Fibroblast of villous mesenchyme (primary cell): ENCODE measurements around the gene CREB3L1. TPM values are rescaled to one million over a fixed set of nuclear protein-coding genes. Genes with fewer than 3 reads are reported as not detected.

Experiments
- DNase-seq: peaks from one replicate; pipeline ENCODE4 v3.0.0-alpha.2; 2010; ENCODE audit warnings: low read depth
- H3K4me3 ChIP-seq: 2 replicates; pipeline ENCODE4 v1.5.1; 2011; ENCODE audit warnings: low read depth, mild to moderate bottlenecking, low read length
- CTCF ChIP-seq: IDR thresholded peaks from 2 replicates; pipeline ENCODE4 v1.5.1; 2012; ENCODE audit warnings: low read depth, mild to moderate bottlenecking, low read length; ENCODE audit not compliant: insufficient read depth
- total RNA-seq: library from RNA; depleted of rRNA; stranded (reverse); fragments of >200 nt; gene quantifications from 2 replicates; pipeline ENCODE4 v1.2.3, GENCODE V29; 2012

Gene CREB3L1
- total RNA-seq, 1 donor = 40.6 TPM

DNA sequence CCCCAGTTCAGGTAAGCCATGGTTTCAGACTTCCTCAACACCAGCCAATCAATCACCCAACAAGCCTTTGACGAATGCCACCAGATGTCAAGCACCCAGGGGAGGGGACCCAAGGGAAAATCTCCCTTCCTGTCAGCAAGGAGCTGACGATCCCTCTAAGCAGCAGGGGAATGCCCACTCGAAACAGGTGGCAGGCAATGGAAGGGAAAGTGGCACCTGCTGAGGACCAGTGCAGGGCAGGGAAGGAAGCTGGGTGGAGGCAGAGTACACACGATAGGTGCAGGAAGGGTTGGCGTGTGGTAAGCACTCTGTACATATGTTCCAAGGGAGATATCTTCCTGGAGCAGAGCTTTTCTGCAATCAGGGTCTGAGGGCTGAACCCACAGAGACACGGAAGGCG, 11.7 kb upstream of the CREB3L1 start:
- no peak for TF ChIP-seq CTCF
- DNase-seq = no peak
- no peak overlapping the region for H3K4me3 ChIP-seq

- no peak for TF ChIP-seq CTCF
- DNase-seq = no peak
- no peak overlapping the region for H3K4me3 ChIP-seq
Measured at GRCh38 chr11:46267930-46268329, 9.5 kb upstream of the CREB3L1 start.

DNA sequence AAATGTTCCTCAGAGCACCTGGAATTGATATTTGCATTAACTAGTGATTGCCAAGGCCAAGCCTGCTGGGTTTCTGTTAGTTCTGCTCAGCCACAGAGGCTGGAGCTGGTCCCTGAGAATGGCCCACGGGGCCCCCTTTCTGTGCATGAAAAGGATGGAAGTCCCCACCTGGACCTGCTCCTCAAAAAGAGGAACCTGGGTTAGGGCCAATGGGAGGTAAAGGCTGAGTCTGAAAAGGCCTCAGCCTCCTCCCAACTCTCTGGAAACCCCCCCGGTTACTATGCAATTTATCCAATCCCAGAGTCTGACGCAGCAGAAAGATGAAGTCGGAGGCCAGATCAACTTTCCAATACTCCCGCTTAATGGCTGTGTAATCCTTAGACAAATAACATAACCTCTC, 6.8 kb upstream of the CREB3L1 start:
- no peak for TF ChIP-seq CTCF
- H3K4me3 ChIP-seq = no peak overlapping the region
- DNase-seq = no peak

DNA sequence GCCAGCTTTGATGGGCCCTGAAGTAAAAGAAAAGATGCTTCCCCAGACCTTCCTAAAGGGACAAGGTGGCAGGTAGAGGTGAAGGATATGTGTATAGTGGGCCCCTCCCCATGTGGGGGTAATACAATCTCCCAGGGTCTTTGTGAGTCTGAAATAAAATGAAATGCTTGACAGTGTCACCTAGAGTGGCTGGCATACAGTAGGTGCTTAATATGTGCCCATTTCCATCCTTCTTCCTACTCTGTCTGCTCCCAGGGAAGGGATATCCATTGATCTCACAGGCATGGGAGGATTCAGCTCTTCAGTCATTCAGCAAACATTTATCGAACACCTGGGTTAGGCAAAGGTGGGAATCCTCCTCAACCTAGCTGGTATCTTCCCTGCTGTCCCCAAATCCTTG, 6.1 kb upstream of the CREB3L1 start:
- H3K4me3 ChIP-seq = no peak overlapping the region
- DNase-seq = no peak
- TF ChIP-seq CTCF = no peak

DNA sequence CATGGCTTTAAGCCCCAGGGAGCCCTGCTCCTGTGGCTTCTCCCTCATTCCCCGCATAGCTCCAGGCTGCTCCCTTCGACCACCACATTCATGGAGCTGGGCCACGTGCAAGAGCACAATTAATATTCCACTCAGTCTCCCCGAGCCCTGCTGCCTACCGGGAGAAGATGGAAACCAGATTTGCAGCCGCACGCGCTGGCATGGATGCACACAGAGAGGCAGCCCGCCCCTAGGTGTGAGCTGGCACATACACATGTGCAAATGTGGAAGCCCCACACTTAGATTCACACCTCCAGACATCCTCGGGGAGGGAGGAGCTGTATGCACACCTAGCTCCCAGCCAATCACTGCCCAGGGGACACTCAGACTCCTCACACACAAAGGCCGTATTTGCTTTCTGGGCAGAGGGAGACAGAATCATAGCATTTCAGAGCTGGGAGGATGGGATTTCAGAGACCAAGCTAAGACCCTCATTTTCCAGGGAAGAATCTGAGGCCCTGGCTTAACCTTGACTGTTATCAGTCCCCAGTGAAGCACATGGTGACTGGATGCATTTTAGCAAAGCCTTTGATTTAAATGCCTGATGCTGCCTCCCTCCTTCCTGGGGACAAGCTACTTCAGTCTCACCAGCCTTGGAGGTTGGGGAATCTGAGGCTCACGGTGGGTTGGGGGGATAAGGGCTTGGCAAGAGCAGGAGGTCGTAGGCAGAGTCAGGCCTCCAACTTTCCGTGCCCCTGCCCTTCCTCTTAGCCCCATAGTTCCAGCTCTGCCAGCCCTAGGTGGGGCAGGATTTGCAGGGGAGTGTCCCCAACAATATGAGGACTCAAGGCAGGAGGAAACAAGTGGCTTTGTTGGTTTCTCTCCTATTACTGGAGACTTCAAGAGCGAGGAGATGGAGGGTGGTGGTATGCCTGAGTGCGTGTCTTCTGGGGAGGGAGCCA, 5.3 kb upstream of the CREB3L1 start:
- no peak for DNase-seq
- no peak overlapping the region for H3K4me3 ChIP-seq
- no peak for TF ChIP-seq CTCF

GRCh38 chr11:46272816-46273427, 4.5 kb upstream of the CREB3L1 start:
- TF ChIP-seq CTCF = no peak
- peak; percentile 94 for DNase-seq
- no peak overlapping the region for H3K4me3 ChIP-seq
